H1 (cell line): ENCODE measurements around the gene TPSAB1. TPM values are rescaled to one million over a fixed set of nuclear protein-coding genes. Genes with fewer than 3 reads are reported as not detected.

ENCODE experiments used
- SRF ChIP-seq: IDR thresholded peaks from 2 replicates; pipeline ENCODE4 v1.6.1; 2011; ENCODE audit warnings: mild to moderate bottlenecking, low read depth, low read length, moderate library complexity
- polyA plus RNA-seq, 7 experiments: library from polyadenylated mRNA; depleted of rRNA in 3 of 7; stranded (reverse) in 5 of 7; unstranded in 2 of 7; fragments of >200 nt in 5 of 7; fragments of 200-250 nt in 2 of 7; gene quantifications; 1 replicate in 5 of 7; 2 replicates in 1 of 7; 4 replicates in 1 of 7; pipeline versions ENCODE4 v1.2.1 to v1.2.3, GENCODE V29; 2011 to 2013; ENCODE audit warnings: missing spikeins in 2 of 7, mixed read lengths in 2 of 7
- total RNA-seq: library from RNA; stranded (reverse); fragmentation: NEBNext Ultra II Directional; extraction: Animal tissue kit (Norgen Biotek cat#: 25700); gene quantifications from 2 replicates; pipeline ENCODE4 v1.2.1, GENCODE V29; 2021
- TF ChIP-seq, protein P1 (sequence below): IDR thresholded peaks from 2 replicates; pipeline ENCODE4 v1.6.1; 2012; ENCODE audit warnings: inconsistent platforms

Gene TPSAB1
- total and polyA plus RNA-seq, 2 of the 8 experiments (the other 6 are each of a cell fraction or from before 2014, with no cell fraction given): 0.09 TPM; not detected in 1

DNA sequence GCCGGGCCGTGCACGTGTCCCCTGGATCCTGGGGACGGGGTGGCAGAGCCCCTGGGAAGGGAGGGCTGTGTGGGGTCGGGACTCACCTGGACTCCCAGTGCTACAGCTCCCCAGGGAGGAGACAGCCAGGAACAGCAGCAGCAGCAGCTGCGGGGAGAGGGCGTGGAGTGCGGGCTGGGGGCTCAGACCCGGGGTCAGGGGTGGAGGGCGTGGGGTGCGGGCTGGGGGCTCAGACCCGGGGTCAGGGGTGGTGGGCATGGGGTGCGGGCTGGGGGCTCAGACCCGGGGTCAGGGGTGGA is 36.0 kb downstream of the TPSAB1 start (continued):
- TF ChIP-seq, protein P1, sequence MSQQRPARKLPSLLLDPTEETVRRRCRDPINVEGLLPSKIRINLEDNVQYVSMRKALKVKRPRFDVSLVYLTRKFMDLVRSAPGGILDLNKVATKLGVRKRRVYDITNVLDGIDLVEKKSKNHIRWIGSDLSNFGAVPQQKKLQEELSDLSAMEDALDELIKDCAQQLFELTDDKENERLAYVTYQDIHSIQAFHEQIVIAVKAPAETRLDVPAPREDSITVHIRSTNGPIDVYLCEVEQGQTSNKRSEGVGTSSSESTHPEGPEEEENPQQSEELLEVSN: no peak
- no peak for TF ChIP-seq SRF
- TF ChIP-seq, all 59 proteins: peak for 0
